H1 (cell line): ENCODE measurements around the gene VGF. TPM values are rescaled to one million over a fixed set of nuclear protein-coding genes. Genes with fewer than 3 reads are reported as not detected.

Experiments
- ATF3 ChIP-seq: IDR thresholded peaks from 2 replicates; pipeline ENCODE4 v1.6.1; 2011; ENCODE audit warnings: low read depth, mild to moderate bottlenecking, low read length; ENCODE audit not compliant: insufficient read depth
- EZH2 ChIP-seq: fragments of 200-600 bp; sonication (generic); IDR thresholded peaks from 2 replicates; pipeline ENCODE4 v1.7.1; 2012; ENCODE audit warnings: low read depth, mild to moderate bottlenecking, moderate library complexity, low read length, inconsistent platforms; ENCODE audit not compliant: severe bottlenecking
- polyA plus RNA-seq, 7 experiments: library from polyadenylated mRNA; depleted of rRNA in 3 of 7; stranded (reverse) in 5 of 7; unstranded in 2 of 7; fragments of >200 nt in 5 of 7; fragments of 200-250 nt in 2 of 7; gene quantifications; 1 replicate in 5 of 7; 2 replicates in 1 of 7; 4 replicates in 1 of 7; pipeline versions ENCODE4 v1.2.1 to v1.2.3, GENCODE V29; 2011 to 2013; ENCODE audit warnings: missing spikeins in 2 of 7, mixed read lengths in 2 of 7
- total RNA-seq: library from RNA; stranded (reverse); fragmentation: NEBNext Ultra II Directional; extraction: Animal tissue kit (Norgen Biotek cat#: 25700); gene quantifications from 2 replicates; pipeline ENCODE4 v1.2.1, GENCODE V29; 2021

VGF gene
- total and polyA plus RNA-seq, 2 of the 8 experiments (the other 6 are each of a cell fraction or from before 2014, with no cell fraction given) = 1.6 to 7.0 TPM

DNA sequence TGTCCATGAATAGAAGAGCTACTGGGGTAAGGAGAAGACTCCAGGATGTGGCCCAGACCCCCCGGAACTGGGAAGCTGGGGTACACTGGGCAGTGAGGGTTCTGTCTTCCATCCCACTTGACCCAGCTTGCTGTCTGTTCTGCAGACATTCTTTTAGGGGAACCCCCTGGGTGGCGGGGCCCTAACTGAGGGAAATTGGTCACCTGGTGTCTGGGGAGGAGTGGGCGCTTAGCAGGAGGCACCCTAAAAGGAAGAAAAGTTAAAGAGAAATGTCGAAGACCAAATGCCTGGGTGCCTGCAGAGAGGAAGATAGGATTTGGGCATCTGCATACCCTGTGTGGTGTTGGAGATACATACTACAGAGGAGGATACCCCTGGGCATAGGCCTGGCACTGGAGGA, 10.1 kb downstream of the VGF start (continued):
- TF ChIP-seq ATF3 (no peak), EZH2 (no peak)
- TF ChIP-seq, all 59 proteins: peak for 0
